Panc1 (cell line): Measurements from ENCODE around the gene NPTXR. TPM values are rescaled to one million over a fixed set of nuclear protein-coding genes. Genes with fewer than 3 reads are reported as not detected.

Experiments used
- ATAC-seq: fragments of 200-7000 bp; cut with Tn5 transposase; 2 replicates; pipeline ENCODE4 v1.9.1; 2020; ENCODE audit warnings: mild to moderate bottlenecking, moderate library complexity
- BruUV-seq: library from RNA; stranded (reverse); fragments of 400-500 nt; replicated peaks from 2 replicates; lab custom pipeline; 2021; lab: Mats Ljungman, UMichigan
- CTCF ChIA-PET: fragments of 300-600 bp; sonication (Branson Sonifier 250); formaldehyde crosslinking; loops from one replicate; lab custom pipeline; 2022; ENCODE audit warnings: antibody characterized with exemption; lab: Charles Lee
- POLR2A ChIA-PET: fragments of 300-600 bp; sonication (Branson Sonifier 250); formaldehyde crosslinking; loops from one replicate; lab custom pipeline; 2022; ENCODE audit warnings: antibody characterized with exemption; lab: Charles Lee
- DNase-seq: peaks from one replicate; pipeline ENCODE4 v3.0.0-alpha.2; 2010; ENCODE audit warnings: low read depth, low spot score
- H3K27ac ChIP-seq: 2 replicates; pipeline ENCODE4 v1.5.1; 2011; ENCODE audit warnings: mild to moderate bottlenecking, low read length, inconsistent platforms
- H3K27me3 ChIP-seq: fragments of 200-500 bp; sonication (Bioruptor generic); 2 replicates; pipeline ENCODE4 v1.6.0; 2014; ENCODE audit warnings: low read length, inconsistent platforms; ENCODE audit not compliant: control insufficient read depth, insufficient read depth
- H3K36me3 ChIP-seq: fragments of 200-500 bp; sonication (Bioruptor generic); 2 replicates; pipeline ENCODE4 v1.5.1; 2014; ENCODE audit warnings: inconsistent platforms, mild to moderate bottlenecking, low read length, moderate library complexity; ENCODE audit not compliant: control insufficient read depth, insufficient read depth
- H3K4me1 ChIP-seq: 2 replicates; pipeline ENCODE4 v1.5.1; 2011; ENCODE audit warnings: inconsistent platforms, mild to moderate bottlenecking, low read length, moderate library complexity; ENCODE audit not compliant: control insufficient read depth, insufficient read depth
- H3K4me3 ChIP-seq, 2 experiments: 2 replicates each; pipeline ENCODE4 v1.5.1; 2011 to 2012; ENCODE audit warnings: low read depth in 2 of 2, low read length in 2 of 2, mild to moderate bottlenecking in 2 of 2, inconsistent platforms in 1 of 2, moderate library complexity in 1 of 2
- H3K9me3 ChIP-seq: fragments of 200-500 bp; sonication (Bioruptor generic); 2 replicates; pipeline ENCODE4 v1.5.1; 2014; ENCODE audit warnings: low read depth, mild to moderate bottlenecking, inconsistent platforms, low read length, moderate library complexity; ENCODE audit not compliant: control insufficient read depth, insufficient read depth
- POLR2AphosphoS5 ChIP-seq: IDR thresholded peaks from 2 replicates; pipeline ENCODE4 v1.6.1; 2012; ENCODE audit warnings: mild to moderate bottlenecking, low read depth, low read length, moderate library complexity
- SIN3A ChIP-seq: IDR thresholded peaks from 2 replicates; pipeline ENCODE4 v1.6.1; 2012; ENCODE audit warnings: low read depth, mild to moderate bottlenecking, low read length, moderate library complexity, borderline replicate concordance; ENCODE audit not compliant: insufficient read depth
- TCF7L2 ChIP-seq: IDR thresholded peaks from 2 replicates; pipeline ENCODE4 v1.6.1; 2011; ENCODE audit warnings: mild to moderate bottlenecking, low read depth, low read length, inconsistent platforms
- in situ Hi-C: cut with HindIII; loops from 2 replicates; pipeline ENCODE4 v1.10.0; 2016; ENCODE audit warnings: low sequenced_read_pairs, low pct_unique_long_range_greater_than_20kb
- intact Hi-C: fragments of 100-400 bp; cut with micrococcal nuclease; formaldehyde crosslinking; loops from one replicate; pipeline ENCODE4 v1.10.0; 2022; ENCODE audit not compliant: unreplicated experiment
- total RNA-seq: library from RNA; stranded (reverse); gene quantifications from one replicate; pipeline ENCODE4 v1.2.1, GENCODE V29; 2021; ENCODE audit not compliant: unreplicated experiment
- TF ChIP-seq, protein P1 (sequence below): fragments of 450-650 bp; IDR thresholded peaks from 2 replicates; pipeline ENCODE4 v1.5.1; 2017; ENCODE audit warnings: mild to moderate bottlenecking
- TF ChIP-seq, protein P2 (sequence below), 2 experiments: IDR thresholded peaks; 2 replicates each; pipeline ENCODE4 v1.6.1; 2011 to 2012; ENCODE audit warnings: low read depth in 2 of 2, control low read depth in 1 of 2, low read length in 1 of 2, mild to moderate bottlenecking in 1 of 2, moderate library complexity in 1 of 2; ENCODE audit not compliant: insufficient read depth in 1 of 2

Gene NPTXR
- total RNA-seq, 1 experiment from 2014 or later, result 32.6 TPM

DNA sequence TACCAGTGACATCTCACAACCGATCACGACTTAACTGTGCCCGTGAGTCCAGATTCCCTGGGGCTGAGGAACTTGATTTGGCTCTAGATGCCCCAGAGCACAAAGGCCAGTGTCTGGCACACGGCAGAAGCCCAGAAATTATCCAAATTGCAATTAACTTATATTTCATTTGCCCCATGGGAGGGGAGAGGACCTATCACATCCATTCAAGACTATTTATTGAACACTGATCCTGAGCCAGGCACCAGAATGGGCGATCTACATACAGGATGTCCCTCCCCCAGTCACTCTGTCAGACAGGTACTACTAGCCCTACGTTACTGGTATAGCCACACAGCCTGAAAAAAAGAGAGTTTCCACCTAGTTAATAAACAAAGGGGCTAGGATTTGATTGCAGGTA, 55.0 kb downstream of the NPTXR start:
- DNase-seq (no peak), ATAC-seq (no peak)
- ChIA-PET CTCF (no interaction called here), POLR2A (no interaction called here)
- BruUV-seq, result no TSS peak
- TF ChIP-seq TCF7L2, result no peak
- TF ChIP-seq, protein P1, sequence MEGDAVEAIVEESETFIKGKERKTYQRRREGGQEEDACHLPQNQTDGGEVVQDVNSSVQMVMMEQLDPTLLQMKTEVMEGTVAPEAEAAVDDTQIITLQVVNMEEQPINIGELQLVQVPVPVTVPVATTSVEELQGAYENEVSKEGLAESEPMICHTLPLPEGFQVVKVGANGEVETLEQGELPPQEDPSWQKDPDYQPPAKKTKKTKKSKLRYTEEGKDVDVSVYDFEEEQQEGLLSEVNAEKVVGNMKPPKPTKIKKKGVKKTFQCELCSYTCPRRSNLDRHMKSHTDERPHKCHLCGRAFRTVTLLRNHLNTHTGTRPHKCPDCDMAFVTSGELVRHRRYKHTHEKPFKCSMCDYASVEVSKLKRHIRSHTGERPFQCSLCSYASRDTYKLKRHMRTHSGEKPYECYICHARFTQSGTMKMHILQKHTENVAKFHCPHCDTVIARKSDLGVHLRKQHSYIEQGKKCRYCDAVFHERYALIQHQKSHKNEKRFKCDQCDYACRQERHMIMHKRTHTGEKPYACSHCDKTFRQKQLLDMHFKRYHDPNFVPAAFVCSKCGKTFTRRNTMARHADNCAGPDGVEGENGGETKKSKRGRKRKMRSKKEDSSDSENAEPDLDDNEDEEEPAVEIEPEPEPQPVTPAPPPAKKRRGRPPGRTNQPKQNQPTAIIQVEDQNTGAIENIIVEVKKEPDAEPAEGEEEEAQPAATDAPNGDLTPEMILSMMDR, result no peak
- TF ChIP-seq SIN3A, result no peak
- TF ChIP-seq, protein P2, sequence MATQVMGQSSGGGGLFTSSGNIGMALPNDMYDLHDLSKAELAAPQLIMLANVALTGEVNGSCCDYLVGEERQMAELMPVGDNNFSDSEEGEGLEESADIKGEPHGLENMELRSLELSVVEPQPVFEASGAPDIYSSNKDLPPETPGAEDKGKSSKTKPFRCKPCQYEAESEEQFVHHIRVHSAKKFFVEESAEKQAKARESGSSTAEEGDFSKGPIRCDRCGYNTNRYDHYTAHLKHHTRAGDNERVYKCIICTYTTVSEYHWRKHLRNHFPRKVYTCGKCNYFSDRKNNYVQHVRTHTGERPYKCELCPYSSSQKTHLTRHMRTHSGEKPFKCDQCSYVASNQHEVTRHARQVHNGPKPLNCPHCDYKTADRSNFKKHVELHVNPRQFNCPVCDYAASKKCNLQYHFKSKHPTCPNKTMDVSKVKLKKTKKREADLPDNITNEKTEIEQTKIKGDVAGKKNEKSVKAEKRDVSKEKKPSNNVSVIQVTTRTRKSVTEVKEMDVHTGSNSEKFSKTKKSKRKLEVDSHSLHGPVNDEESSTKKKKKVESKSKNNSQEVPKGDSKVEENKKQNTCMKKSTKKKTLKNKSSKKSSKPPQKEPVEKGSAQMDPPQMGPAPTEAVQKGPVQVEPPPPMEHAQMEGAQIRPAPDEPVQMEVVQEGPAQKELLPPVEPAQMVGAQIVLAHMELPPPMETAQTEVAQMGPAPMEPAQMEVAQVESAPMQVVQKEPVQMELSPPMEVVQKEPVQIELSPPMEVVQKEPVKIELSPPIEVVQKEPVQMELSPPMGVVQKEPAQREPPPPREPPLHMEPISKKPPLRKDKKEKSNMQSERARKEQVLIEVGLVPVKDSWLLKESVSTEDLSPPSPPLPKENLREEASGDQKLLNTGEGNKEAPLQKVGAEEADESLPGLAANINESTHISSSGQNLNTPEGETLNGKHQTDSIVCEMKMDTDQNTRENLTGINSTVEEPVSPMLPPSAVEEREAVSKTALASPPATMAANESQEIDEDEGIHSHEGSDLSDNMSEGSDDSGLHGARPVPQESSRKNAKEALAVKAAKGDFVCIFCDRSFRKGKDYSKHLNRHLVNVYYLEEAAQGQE (IDR thresholded peaks at IDR 0.05; ENCODE audit: insufficient read depth in 1 of 2, low read depth in 2 of 2, low read length in 1 of 2), result no peak
- TF ChIP-seq POLR2AphosphoS5, result no peak
- no peak overlapping the region for H3K27ac ChIP-seq
- no peaks in the 10 kb centered on the region for H3K9me3 ChIP-seq
- H3K4me3 ChIP-seq, result no peak overlapping the region
- peaks cover 4% of the 10 kb centered on the region; the same call in 1 of the 2 replicates for H3K4me1 ChIP-seq
- intact Hi-C loops (no loop called here), in situ Hi-C loops (no loop called here)
- H3K36me3 ChIP-seq, result no peaks in the 10 kb centered on the region
- H3K27me3 ChIP-seq, result no peaks in the 10 kb centered on the region

DNA sequence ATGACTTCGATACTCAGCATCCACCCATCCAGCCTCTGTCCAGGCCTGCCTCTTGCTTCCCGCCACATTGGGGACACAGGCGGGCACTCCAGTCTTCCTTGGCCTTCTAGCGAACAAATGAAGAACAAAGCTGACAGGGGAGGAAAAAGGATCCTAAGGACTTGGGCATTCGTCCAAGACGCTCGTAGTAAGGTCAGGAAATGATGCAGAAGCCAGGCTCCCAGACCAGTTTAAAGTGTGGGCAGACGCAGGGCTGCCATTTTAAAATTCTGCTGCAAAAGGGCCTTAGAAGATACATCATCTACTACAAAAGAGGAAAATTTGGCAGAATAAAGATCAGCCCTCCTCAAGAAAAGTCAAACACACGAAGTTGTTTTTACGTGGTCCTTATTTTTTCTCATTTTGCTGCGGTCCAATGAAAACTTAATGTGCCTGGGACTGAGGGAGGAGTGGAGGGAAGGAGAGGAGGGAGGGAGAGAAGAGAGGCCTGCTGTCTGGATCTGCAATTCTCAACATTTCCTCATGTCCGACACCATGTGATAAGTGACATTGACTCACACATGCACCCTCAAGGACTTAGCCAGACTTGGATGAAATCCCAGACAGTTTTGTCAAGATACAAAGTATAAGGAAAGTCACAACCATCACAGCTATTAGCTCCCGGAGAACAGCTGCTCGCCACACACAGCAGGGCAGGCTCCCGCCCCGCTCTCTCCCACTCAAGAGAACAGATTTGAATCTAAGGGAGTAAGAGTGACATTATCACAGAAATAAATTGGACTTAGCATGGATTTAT, 55.6 kb downstream of the NPTXR start:
- ChIA-PET CTCF (no interaction called here), POLR2A (no interaction called here)
- H3K4me1 ChIP-seq, result peaks cover 4% of the 10 kb centered on the region; the same call in 1 of the 2 replicates
- in situ Hi-C loops (no loop called here), intact Hi-C loops (no loop called here)
- H3K27ac ChIP-seq, result no peak overlapping the region
- no peaks in the 10 kb centered on the region for H3K27me3 ChIP-seq
- ATAC-seq, result no peak; the same call in 1 of the 2 replicates
- no peaks in the 10 kb centered on the region for H3K36me3 ChIP-seq
- BruUV-seq, result no TSS peak
- DNase-seq, result no peak
- H3K9me3 ChIP-seq, result no peaks in the 10 kb centered on the region
- TF ChIP-seq TCF7L2, result no peak
- TF ChIP-seq SIN3A, result no peak
- no peak overlapping the region for H3K4me3 ChIP-seq

DNA sequence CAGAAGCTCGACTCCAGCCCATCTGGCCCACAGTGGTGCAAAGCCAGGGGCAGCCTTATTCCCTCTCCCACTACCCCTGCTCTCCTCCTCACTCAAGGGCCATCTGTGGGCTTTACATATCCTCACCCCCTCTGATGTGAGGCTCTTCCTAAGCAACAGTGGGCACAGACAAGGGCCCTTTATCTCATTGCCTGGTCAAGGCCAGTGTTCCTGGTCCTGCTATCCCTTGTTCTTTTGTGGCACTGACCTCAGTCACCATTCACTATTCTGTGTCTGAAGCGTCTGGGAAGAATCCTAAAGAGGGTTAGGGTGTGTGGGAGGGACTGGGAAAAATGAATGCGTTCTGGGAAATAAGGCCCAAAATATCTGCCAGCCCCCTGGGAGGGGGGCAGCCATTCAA, 57.2 kb downstream of the NPTXR start:
- no peak overlapping the region for H3K4me3 ChIP-seq
- intact Hi-C loops, result no loop called here
- H3K36me3 ChIP-seq, result no peaks in the 10 kb centered on the region
- ChIA-PET CTCF (no interaction called here), POLR2A (no interaction called here)
- in situ Hi-C loops, result no loop called here
- H3K27me3 ChIP-seq, result no peaks in the 10 kb centered on the region
- no TSS peak for BruUV-seq
- H3K4me1 ChIP-seq, result 0 out of 2 replicates have a peak, but pooled peaks cover 4% of the 10 kb centered on the region
- no peaks in the 10 kb centered on the region for H3K9me3 ChIP-seq
- TF ChIP-seq, protein P2 (IDR thresholded peaks at IDR 0.05; ENCODE audit: insufficient read depth in 1 of 2, low read depth in 2 of 2, low read length in 1 of 2), result no peak
- no peak for TF ChIP-seq POLR2AphosphoS5
- TF ChIP-seq, protein P1, result no peak
- TF ChIP-seq TCF7L2, result no peak
- TF ChIP-seq SIN3A, result no peak
- H3K27ac ChIP-seq, result no peak overlapping the region
- ATAC-seq, result no peak
- DNase-seq, result no peak
